ENCODE measurements around the gene SHISAL1.

Gene SHISAL1

DNA sequence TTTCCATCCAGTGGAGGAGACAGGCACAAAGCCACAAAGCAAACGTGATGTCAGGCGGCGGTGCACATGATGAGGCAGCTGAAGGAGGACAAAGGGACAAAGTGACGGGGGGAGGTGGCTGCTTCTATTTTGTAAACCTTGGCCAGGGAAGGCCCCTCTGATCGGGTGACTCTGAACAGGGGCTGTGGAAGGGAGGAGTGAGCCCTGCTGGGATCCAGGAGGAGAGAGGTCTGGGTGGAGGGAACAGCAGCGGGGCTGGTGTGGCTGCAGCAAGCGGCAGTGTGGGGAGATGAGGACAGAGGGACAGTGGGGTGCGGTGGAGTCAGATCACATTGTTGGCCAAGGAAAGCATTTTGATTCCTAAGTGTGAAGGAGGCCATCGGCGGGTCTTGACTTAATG is 36.7 kb downstream of the SHISAL1 start:
- no peak for DNase-seq

GRCh38 chr22:44275631-44275995 is 37.1 kb downstream of the SHISAL1 start:
- DNase-seq: no peak

GRCh38 chr22:44274918-44275630 is 37.7 kb downstream of the SHISAL1 start:
- DNase-seq: no peak

DNA sequence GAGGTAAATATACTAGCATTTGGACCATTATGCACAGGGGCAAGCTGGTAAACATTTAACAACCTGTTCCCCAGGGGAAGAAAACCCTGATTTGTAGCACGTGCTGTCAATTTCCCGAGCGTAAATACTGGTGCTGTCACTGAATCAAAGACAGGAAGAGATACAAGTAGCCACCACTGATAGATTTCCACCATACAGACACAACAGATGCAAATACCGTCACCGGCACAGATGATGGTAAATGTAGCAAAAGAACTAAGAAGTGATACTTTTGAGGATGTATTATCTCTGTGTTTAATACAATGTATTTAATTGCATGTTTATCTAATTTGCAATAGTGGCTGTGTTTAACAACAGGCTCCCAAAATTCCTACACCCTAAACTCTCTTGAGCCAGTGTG is 39.6 kb downstream of the SHISAL1 start:
- DNase-seq: no peak

DNA sequence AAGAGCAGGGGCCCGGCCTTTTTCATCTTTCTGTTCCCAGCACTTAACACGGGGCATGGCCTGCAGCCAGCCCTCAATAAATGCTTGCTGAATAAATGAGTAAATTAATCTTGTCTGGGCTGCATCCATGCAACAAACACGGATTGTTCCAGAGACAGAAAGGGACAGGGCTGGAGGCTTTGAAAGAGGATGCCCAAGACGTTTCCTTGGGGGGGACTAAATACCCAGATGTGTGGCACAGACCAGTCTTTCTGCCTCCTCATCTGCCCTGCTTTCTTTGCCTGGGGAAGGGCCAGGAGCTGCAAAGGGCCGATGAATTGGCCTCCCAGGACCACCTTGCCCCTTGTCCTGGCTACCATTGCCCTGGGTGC is 40.4 kb downstream of the SHISAL1 start:
- DNase-seq: no peak

DNA sequence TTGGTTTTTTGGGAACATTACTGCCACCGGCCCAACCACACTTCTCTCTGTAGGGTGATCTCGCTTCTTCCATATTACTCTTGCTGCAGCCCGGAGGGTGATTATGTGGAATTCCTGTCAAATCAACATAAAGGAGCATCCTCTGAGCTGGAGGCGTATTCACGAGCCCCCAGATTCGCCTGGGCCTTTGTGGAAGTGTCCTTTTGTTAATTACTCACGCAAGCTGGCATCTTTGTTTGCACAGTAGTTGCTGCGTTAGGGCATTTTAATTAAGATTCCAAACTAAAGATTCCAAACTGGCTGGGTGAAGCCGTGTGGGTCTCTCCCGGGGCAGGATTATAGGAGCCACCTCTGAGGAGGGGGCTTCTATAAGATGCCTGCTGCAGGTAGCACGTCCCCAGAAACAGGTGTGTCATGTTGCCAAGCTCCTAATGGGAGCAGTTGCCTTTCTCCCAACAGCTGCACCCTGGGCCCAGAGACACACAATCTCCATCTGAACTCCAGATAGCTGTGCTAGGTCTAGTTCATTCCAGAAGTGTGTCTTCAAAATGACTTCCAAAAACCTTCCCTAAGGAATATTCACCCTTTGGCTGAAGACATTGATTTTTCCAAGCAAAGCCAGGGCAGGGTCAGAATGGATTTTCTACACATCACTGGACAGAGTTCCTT is 40.9 kb downstream of the SHISAL1 start:
- no peak for DNase-seq

DNA sequence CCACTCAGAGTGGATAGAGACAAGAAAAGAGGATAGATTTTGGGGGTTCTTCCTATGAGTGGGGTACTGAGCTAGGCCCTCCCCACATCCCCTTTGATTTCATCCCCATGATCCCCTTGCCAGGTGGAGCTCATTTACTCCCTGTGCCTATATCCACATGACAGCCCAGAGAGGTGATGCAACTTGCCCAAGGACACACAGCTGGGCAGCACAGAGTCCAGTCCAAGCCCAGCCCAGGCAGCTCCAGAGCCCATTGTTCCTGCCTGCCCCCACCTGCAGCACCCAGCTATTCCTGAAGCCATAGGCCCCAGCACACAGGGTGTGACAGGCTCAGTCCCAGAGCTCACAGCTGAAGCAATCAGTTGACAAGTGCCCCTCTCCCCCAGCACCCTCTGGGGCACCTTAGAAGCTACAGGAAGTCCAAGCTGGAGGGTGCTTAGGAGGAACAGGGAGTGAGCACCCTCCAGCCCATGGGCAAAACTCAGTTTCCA is 41.7 kb downstream of the SHISAL1 start:
- no peak for DNase-seq

GRCh38 chr22:44270556-44270880 is 42.2 kb downstream of the SHISAL1 start:
- DNase-seq: no peak

GRCh38 chr22:44269757-44270555 is 42.8 kb downstream of the SHISAL1 start:
- DNase-seq: no peak

DNA sequence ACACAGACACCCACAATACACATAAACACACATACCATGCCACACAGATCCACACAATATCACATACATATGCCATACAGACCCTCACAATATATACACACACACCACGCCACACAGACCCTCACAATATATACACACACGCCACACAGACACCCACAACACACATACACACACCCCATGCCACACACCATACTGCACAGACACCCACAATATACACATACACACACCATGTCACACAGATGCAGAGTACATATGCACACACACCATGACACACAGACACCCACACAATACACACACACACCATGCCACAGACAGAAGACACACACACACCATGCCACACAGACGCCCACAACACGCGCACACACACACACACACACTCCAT is 43.6 kb downstream of the SHISAL1 start:
- DNase-seq: no peak

DNA sequence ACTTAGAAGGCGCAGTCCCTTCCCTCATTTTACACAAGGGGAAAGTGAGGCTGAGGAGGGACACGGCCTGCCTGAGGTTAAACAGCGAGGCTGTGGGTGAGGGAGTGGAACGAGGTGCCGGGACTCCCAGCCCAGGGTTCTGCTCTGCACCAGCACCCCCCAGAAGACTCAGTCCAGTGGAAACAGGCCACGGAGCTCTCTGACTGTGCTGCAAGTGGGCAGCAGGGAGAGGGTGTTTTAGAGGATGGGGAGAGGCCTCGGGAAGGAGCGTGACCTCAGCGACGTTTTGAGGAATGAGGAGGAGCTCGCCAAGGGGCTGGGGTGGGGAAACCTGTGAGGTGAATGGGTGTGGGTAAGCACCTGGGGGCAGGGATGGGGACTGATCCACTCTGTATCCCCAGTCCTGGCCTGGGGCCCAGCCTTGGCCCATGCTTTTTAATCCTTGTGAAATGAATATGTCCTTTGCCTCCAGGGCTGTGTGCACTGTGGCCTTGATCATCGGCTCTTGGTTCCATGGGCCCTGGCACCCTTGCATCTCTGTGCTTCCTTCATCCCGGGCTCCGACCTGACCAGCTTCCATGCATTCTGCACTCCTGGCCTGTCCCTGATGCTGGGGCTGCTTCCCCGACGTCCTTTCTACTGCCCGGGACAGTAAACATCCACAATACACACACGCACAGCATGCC is 44.2 kb downstream of the SHISAL1 start:
- no peak for DNase-seq

DNA sequence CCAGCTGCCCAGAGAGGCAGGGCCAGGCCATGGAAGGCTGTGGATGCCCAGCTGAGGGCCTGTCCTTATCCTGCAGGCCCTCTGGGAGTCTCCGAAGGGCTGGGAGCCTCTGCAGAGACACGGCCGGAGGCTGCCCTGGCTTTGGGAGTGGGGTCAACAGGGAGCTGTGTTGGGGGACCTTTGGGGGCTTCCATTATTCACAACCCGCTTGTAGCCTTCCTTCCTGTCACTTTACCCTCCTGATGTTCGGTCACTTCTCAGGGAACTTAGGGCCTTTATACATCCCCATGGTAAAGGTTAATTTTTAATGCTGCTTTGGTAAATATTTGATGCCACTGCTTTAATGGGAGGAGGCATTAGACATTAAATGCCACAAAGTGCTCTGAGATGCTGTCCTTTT is 44.9 kb downstream of the SHISAL1 start:
- DNase-seq: no peak

DNA sequence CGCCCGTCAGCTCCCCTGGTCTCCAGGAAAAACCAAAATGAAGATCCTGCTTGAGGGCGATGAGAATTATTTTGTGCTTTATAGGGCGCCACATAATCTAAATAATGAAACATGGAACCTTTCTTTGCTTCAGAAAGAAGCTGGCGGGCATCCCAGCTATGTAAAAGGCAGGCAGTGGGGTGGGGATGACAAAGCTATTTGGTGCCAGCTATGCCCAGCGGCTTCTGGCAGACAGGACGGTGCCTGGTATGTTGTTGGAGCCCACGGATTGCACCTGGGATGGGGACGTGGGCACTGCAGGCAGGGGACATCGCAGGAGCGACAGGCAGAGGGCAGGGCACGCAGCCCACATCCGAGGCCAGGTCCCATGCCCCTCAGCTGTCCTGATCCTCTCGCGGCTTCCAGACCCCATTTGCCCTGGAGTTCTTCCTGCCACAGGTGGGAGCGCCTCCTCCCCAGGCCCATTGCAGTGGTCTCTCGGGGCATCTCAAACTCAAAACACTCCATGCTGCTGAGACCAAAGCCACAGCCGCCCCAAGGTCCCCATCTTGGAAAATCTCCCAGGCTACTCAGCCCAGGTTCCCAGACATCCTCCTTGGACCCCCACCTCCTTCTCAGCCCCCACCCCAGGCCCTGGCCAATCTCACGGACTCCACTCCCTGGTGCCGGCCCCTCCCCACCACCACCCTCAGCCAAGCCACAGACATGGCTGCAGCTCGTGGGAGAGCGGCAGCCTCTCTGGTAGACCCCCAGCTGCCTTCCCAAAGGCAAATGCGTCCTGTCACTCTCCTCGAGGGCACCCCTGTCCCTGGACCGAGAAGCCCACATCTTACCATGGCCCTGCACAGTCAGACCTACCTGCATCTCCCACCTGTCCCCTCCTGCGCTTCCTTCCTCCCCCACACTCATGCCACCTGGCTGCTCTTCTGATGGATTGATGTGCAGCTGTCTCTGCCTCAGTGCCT is 45.7 kb downstream of the SHISAL1 start:
- DNase-seq: no peak

DNA sequence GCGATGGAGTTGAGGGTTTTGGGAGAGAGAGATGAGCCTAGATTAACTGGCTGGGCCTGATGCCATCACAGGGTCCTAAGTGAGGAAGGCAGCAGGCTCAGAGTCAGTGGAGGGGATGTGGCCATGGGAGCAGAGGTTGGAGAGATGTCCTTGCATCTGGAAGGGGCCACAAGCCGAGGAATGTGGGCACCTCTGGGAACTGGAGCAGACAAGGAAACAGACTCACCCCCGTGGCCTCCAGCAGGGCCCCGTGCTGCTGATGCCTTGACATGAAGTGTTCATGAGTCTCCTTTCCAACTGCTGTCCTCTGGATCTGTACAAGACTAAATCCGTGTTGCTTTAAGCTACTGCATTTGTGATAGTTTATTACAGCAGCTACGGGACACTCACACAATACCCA is 49.2 kb downstream of the SHISAL1 start:
- no peak for DNase-seq

- DNase-seq: no peak
Measured at GRCh38 chr22:44261861-44262595, 50.7 kb downstream of the SHISAL1 start.

DNA sequence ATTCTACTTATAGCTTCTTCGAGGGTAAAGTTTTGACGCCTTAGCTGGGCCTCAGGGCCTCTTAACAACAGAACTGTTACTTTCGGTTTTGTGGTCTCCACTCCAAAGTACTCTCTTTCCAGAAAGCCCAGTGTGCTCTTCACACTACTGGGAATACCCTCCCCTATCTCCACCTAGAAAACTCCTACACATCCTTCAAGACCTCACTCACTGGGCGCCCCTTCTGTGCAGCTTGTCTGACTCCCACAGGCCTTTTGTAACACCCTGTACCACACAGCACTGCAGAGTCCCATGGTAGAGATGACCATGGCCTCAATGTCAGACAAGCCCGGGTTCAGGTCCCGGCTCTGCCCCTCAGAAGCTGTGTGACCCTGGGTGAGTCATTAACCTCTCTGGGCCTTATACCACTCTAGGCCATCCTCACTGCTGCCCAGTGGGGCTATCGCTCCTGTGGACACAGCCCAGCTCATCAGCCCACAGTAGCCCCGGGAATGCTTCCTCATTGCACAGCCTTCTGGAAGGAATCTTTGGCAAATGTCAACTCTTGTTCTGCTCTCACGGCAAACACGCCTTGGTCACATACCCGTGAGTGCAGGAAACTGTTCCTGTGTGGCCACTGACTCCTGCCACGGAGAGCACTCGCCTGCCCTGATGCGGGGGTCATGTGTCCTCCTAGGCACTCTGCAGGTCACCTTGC is 51.4 kb downstream of the SHISAL1 start:
- no peak for DNase-seq

DNA sequence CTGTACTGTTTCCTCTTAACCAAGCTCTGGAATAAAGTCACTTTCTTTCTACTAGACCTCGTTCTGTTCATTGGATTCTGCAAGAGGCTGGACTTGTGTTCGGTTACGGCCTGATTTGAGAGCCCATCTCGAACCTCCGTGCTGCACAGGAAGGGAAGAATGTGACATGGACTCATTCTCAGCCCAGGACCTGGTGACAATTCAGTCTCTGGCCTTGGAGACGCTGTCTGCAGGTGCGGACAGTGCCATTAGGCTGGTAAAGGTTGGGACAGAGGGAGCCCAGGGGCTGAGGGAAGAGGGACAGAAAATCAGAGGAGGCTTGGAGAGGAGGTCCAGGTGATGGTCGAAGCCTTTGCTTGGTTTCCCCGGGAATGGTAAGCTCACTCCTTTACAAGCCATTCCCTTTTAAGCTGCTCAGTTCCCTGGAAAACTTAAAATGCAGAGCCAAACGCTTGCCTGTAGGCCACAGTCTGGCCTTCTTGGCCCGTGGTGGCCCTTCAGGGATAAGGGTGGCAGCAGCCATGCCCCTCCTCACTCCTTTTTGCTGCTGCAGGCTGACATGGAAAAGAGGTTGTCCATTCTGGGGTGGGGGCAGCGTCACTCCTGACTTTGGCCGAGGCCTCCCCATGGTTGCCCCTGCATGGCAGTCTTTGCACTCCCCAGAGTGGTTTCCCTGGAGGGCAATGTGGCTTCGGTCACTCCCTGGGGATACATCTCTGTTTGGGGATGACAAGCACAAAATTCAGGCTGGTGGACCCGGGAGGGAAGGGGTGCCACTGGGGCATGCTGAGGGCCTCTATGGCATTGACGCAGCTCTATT is 52.3 kb downstream of the SHISAL1 start:
- DNase-seq: no peak

DNA sequence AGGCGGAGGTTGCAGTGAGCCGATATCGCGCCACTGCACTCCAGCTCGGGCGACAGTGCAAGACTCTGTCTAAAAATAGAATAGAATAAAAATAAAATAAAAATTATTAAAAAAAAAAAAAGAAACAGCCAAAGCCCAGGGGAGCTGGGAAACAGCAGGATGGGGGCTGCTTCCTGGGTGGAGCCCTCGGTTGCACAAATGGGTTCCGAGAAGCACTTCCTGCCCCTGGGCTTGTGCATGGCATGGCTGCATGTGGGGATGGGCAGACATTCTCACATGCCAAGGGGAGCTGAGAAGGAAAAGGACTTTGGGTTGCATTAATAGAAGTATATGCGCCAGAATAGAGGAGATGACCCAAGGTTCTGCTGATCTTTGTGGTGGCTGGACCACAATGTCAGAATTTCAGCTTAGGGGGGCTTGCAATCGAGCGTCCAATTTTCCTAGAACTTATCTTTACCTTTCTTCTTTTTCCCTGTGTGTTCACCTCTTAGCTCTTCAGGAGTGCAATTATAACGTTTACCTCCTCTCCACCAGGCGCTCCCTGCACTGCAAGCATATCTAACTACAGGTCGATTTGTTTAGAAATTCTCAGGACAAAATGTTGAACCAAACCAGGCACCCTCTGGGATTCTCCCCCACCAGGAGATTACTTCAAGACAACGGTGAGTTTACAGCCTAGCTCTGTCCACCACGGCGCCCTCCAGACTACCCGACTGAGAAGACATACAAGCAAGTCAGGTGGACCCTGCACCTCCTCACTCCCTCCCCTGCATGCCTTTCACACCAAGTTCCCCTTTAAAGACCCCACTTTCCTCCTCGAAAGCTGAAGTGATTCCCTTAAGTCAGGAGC is 53.2 kb downstream of the SHISAL1 start:
- DNase-seq: no peak
